HG03280 (cell line): ENCODE measurements around the gene TEX14.
"Not testable (repeated sequence)": the region's sequence is repeated elsewhere in the genome, so short reads cannot be mapped to it uniquely, and the experiment has no call there.

Source experiments
- ATAC-seq: cut with Tn5 transposase; IDR thresholded peaks from one replicate; pipeline ENCODE4 v1.9.1; 2021; ENCODE audit warnings: mild to moderate bottlenecking, moderate library complexity; ENCODE audit not compliant: unreplicated experiment

TEX14 gene

DNA sequence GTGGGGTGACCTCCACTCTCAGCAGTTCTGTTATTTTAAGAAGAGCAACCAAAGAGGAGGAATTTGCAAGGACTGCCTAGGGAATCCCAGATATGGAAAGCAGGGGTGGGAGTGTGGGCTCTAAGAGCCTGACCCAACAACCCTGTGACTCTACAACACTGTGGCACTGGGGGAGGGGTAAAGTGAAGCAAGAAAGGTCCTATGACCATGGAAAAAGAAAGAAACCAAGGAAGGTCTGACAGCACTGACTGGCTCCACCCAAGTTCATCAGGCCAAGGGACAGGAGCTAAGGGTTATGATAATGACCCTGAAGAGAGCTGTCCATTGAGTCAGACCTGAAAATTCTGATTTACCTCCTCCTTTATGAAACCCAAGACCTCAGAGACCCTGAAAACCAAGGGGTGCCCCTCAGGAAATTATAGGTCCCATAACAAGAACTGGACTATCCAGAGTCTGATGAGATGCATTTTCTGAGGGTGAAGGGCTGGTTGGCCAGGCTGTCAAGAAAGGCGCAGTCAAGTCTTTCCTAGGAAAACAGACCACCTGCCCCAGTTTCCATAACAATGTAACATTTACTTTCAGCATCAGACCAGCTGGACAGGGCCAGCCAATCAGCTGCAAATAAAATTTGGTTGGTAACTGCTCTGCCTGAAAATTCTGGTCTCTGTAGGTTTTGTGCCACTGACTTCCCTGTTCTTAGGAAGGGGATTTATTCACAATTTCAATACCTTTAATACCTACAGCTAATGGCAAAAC is 123.6 kb downstream of the TEX14 start:
- ATAC-seq: no peak

DNA sequence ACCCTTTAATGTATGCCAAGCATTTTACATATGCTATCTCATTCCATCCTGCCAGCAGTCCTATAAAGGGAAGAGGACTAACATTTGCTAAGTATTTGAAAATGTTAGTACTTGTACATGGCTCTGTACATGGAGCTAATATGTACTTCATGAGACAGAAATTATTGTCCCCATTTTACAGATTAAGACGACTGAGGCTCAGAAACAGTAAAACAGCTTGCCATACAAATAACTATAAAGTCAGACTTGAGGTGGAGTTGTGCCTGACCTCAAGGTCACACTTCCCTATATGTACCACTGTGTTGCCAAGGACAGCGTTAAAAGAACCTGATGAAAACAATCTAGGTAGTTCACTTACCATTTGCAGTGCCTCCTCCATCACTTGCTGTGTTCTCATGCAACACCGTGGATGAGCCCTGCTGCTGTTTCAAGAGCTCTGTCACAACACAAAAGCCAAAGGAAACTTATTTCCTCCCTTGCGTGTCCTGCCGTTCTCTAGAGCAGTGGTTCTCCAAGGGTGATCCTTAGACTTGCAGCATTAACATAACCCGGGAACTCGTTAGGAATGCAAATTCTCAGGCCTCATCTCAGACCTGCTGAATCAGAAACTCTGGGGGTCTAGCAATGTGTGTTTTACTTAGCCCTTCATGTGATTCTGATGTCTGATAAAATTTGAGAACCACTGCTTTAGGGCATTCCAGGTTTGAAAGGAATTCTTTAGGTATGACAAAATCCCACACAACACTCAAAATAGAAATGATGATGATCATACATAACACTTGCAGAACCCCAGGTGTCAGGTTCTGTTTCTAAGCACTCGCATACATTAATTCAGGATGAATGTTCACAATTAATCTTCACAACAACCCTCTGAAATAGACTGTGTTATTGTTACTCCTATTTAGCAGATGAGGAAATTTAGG is 126.2 kb downstream of the TEX14 start:
- no peak for ATAC-seq

DNA sequence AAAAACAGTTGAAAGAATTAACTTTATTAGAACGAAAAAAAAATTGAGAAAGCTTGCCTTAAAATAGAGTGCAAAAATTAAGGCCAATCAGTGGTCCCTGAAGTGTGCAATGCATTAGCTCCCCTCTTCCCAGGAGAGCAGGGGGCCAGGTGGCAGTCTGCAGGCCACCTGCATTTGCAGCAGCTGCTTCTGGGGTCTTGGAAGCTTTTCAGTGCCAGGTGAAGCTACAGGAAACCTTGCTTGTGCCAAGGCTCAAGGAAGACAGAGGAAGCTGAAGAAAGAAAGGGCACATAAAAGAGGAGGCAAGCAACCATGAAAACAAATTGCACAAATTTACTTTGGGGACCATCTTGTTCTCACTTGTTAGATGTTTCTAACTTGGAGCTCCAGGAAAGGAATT is 126.9 kb downstream of the TEX14 start:
- ATAC-seq: no peak

DNA sequence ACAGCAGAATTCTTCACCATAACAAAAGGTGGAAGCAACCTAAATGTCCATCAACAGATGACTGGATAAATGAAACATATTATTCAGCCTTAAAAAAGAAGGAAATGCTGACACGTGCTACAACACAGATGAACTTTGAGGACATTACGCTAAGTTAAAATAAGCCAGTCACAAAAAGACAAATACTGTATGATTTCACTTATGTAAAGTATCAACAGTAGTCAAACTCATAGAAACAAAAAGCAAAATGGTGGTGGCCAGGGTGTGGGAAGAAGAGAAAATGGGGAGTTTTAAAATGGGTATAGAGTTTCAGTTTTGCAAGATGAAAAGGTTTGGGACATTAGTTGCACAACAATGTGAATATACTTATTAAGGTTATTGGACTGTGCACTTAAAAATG is 127.6 kb downstream of the TEX14 start:
- ATAC-seq: no peak

- no peak for ATAC-seq
Measured at GRCh38 chr17:58560511-58560910, 131.3 kb downstream of the TEX14 start.

GRCh38 chr17:58557981-58558380 is 133.9 kb downstream of the TEX14 start:
- ATAC-seq: no peak

- no peak for ATAC-seq
Measured at GRCh38 chr17:58556833-58557250, 135.0 kb downstream of the TEX14 start.

DNA sequence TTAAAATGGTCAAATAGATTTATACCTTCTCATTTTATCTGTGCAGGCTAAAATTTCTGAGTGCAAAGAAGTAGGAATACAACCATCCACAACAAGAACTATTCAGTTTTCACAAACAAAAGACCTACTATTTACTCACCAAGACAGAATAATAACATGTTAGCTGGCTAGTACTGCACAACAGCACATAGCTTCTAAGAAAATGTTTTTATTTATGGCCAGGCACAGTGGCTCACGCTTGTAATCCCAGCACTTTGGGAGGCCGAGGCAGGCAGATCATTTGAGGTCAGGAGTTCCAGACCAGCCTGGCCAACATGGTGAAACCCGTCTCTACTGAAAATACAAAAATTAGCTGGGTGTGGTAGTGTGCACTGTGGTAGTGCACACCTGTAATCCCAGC is 136.7 kb downstream of the TEX14 start:
- not testable (repeated sequence) for ATAC-seq

DNA sequence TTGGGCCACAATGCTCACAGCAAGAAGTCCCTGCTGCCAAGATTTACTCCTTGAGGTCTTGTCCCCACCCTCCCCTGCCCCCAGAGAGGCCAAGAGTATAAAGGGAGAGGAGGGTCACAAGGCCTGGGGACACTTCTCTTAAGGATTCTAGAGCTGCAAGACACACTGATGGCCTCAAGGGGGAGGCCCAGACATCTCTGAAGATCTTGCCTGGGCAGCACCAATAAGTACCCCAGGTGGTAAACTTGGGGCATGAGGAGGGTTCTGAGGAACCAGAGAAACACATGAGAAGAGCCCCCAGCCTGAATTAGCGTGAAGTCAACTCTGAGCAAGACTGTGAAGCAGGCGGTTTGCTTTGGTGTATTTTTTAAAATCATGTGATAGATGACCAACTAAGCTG is 150.6 kb downstream of the TEX14 start:
- no peak for ATAC-seq

- no peak for ATAC-seq
Measured at GRCh38 chr17:58539698-58540097, 152.1 kb downstream of the TEX14 start.

DNA sequence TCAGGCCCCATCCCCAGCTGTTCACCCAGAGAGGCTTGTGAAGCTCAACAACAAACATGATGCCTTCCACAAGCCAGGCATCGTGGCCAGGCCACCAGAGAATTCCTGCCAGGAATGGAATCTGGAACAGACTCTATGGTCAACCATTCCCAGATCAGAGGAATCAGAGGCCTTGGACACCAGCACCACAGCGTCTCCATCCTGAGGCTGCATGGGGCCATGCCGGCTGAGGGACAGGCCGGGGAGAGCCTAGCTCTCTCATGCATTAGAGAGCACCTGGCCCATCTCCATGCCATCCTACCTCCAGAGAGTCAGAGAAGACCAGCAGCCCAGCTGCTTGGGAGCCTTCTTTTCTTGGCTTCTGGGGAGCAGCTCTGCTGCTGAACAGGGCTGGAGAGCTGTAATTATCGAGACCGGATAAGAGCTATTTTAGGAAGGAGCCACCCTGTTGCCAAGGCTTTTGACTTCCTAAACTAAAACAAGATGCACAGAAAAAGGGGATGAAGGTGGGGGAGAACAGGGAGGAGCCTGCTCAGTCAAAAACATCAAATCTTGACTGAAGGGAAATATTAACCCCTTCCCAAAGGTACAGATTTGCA is 152.9 kb downstream of the TEX14 start:
- no peak for ATAC-seq

DNA sequence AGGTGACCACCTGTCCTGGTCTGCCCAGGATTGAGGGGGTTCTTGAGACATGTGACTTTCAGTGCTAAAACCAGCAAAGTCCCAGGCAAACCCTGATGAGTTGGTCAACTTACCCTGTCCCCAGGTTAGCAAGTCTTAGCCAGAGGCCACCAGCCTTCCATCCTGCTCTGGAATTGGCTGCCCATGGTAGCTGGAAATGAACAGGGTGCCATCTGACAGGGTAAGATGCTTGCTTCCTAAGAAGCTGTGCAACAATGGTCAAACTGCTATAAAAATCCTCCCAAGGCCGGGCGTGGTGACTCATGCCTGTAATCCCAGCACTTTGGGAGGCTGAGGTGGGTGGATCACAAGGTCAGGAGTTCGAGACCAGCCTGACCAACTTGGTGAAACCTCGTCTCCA is 154.6 kb downstream of the TEX14 start:
- no peak for ATAC-seq

- ATAC-seq: no peak
Measured at GRCh38 chr17:58536542-58536941, 155.3 kb downstream of the TEX14 start.

DNA sequence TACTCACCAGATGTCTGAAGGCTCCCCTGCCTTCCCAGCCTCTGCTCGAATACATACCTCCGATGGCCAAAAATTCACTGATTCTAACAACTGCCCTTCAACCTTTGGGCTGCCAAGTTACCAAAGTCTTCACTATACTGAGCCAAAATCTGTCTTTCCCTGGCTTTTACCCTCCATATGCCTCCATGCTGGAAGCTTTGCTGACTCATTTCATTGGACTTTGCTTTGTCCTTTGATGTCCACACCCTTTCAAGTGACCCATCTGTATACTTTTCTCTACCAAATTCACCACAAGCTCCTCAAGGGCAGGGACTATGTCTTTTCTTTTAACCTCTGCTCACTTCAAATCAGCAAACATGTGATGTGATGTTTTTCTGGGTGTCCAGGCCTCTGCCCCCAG is 156.4 kb downstream of the TEX14 start:
- no peak for ATAC-seq

DNA sequence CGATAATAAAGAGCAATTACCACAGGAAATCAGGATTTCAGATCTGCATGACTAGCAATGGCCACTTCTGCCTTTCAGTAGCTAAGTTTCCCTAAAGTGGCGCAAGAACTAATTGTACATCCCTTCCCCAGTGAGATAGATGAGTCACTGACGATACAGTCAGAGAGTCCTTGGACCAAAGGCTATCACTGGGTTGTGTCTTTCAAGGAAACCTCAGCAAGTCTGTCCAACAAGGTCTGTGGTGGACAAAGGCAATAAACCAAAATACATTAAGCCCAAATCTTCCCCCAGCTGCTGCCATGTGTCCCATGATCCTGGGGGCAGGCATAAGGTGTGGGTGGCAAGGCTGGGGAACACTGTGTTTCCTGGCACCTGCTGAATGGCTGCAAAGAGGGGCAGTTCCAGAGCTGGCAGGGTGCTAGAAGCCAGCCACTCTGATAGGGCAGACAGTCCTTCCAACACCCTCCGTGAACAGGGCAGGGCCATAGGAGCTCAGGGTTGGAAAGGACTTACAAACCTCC is 156.9 kb downstream of the TEX14 start:
- ATAC-seq: no peak

DNA sequence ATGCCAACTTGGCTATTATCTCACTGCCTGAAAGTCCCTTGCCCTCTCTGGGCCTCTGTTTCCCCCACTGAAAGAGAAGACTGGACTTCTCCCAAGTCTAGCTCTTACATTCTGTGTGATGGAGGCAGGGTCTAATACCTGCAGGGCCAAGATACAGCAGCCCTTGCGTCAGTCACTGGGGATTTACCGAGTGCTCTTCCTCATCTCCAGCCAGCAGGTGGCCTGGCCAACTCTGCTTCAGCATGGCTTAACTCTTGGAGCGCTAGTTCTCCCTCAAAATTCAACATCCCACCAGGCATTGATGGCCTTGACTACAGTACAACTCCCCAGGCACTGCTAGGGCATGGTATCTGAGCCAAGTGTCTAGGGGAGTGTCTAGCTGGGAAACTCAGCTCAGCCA is 157.5 kb downstream of the TEX14 start:
- no peak for ATAC-seq

DNA sequence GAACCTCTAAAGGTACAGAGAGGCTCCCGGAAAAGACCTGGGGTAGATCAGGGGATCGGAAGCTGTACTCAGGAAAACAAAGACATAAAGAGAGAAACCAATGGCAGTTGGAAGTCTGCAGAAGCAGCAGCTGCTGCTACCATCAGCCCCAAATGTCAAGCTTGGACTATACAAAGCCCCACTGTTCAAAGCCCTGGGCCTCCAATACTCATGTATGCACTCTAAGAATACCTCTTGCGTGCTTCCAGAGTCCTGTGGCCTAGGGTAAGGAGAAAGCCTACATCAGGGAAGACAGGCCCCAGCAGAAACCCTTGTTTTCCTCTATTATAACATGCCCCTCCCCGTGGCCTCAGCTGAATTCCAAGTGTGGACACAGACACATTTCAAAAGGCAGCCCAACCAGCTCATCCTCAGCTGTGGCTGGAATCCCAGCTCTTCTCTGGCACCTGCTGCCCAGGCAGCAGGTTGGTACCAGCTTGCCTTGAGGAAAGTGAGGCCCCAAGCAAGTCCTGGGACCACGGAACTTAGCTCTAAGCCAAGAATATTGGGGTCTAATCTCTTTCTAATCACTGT is 158.1 kb downstream of the TEX14 start:
- ATAC-seq: no peak

DNA sequence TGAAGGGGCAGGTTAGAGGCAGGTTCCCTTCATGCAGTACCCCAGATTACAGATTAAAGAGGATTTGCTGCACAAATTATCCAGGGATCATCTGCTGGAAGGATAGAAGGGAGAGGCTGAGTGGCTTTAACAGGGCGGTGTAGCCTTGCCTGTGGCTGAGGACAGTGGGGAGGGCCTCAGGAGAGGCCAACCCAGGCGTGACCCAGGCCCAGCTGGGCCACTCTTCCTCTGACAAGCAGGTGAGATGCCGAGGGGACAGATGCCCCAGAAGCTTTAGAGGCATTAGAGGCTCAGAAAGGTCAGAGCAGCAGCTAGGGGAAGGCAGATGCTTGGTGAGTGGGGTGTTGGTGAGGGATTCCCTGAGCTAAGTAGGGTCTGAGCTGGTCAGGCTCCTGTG is 159.3 kb downstream of the TEX14 start:
- ATAC-seq: no peak

GRCh38 chr17:58531661-58532554 is 159.9 kb downstream of the TEX14 start:
- ATAC-seq: peak; percentile 71

DNA sequence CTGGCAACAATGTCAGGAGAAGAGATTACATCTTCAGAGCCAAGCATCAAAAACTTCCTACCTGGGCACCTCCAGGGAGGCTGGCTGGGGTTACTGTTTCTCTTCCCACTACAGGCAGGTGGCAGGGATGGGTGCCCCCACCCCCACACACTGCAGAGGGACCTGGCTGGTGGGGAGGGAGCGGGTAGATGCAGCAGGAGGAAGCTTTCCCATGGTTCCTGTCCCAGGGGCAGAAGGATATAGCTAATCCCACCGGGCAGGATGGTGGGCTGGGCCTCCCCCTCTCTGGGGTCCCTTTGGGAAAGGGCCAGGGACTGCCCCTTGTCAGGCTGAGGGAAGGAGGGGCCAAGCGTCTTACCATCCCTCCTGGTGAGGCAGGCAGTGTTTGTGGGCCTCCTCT is 160.7 kb downstream of the TEX14 start:
- ATAC-seq: no peak
